Neural progenitor cell (in vitro differentiated cells): ENCODE measurements around the gene KCMF1. TPM values are rescaled to one million over a fixed set of nuclear protein-coding genes. Genes with fewer than 3 reads are reported as not detected.

ENCODE experiments used
- DNase-seq: peaks from one replicate; pipeline ENCODE4 v3.0.0-alpha.2; 2016; ENCODE audit warnings: low spot score
- H2AFZ ChIP-seq: fragments of 200-600 bp; sonication (generic); replicated peaks from 2 replicates; pipeline ENCODE4 v1.6.1; 2016; ENCODE audit warnings: antibody characterized with exemption
- H3F3A ChIP-seq: fragments of 200-600 bp; sonication (generic); 2 replicates; pipeline ENCODE4 v1.6.1; 2016; ENCODE audit warnings: antibody characterized with exemption, low read depth
- H3K27ac ChIP-seq: fragments of 200-600 bp; sonication (generic); 2 replicates; pipeline ENCODE4 v1.5.1; 2016; ENCODE audit warnings: mild to moderate bottlenecking
- H3K27me3 ChIP-seq: fragments of 200-600 bp; sonication (generic); 2 replicates; pipeline ENCODE4 v1.6.1; 2016; ENCODE audit warnings: mild to moderate bottlenecking, moderate library complexity
- H3K36me3 ChIP-seq: fragments of 200-600 bp; sonication (generic); 2 replicates; pipeline ENCODE4 v1.5.1; 2016
- H3K4me1 ChIP-seq: fragments of 200-600 bp; sonication (generic); 2 replicates; pipeline ENCODE4 v1.6.1; 2016; ENCODE audit warnings: mixed run types
- H3K4me2 ChIP-seq: fragments of 200-600 bp; sonication (generic); 2 replicates; pipeline ENCODE4 v1.6.1; 2016
- H3K4me3 ChIP-seq: fragments of 200-600 bp; sonication (generic); 2 replicates; pipeline ENCODE4 v1.5.1; 2016
- H3K79me2 ChIP-seq: fragments of 200-600 bp; sonication (generic); 2 replicates; pipeline ENCODE4 v1.6.1; 2016; ENCODE audit warnings: low read depth
- H3K9ac ChIP-seq: fragments of 200-600 bp; sonication (generic); 2 replicates; pipeline ENCODE4 v1.6.1; 2016
- H3K9me3 ChIP-seq: fragments of 200-600 bp; sonication (generic); 2 replicates; pipeline ENCODE4 v1.5.1; 2016; ENCODE audit warnings: low read depth
- H4K20me1 ChIP-seq: fragments of 200-600 bp; sonication (generic); 2 replicates; pipeline ENCODE4 v1.6.1; 2016; ENCODE audit warnings: low read depth
- H3K27ac Mint-ChIP-seq: 3 replicates; pipeline ENCODE4 v1.8.0; 2021; ENCODE audit warnings: mixed read lengths
- H3K27me3 Mint-ChIP-seq: 2 replicates; pipeline ENCODE4 v1.8.0; 2022; ENCODE audit warnings: low read depth, mild to moderate bottlenecking, inconsistent platforms, moderate library complexity, mixed read lengths; ENCODE audit not compliant: insufficient read depth
- H3K36me3 Mint-ChIP-seq: 3 replicates; pipeline ENCODE4 v1.8.0; 2021; ENCODE audit warnings: mixed read lengths
- H3K4me1 Mint-ChIP-seq: 3 replicates; pipeline ENCODE4 v1.8.0; 2021; ENCODE audit warnings: mixed read lengths
- H3K4me3 Mint-ChIP-seq: 3 replicates; pipeline ENCODE4 v1.8.0; 2021; ENCODE audit warnings: mild to moderate bottlenecking, moderate library complexity, mixed read lengths
- H3K9me3 Mint-ChIP-seq: 3 replicates; pipeline ENCODE4 v1.8.0; 2020; ENCODE audit warnings: mixed read lengths
- CTCF ChIP-seq: fragments of 200-600 bp; sonication (generic); IDR thresholded peaks from 2 replicates; pipeline ENCODE4 v1.5.1; 2017; ENCODE audit warnings: antibody characterized with exemption, mild to moderate bottlenecking
- EZH2 ChIP-seq: fragments of 200-600 bp; sonication (generic); IDR thresholded peaks from 2 replicates; pipeline ENCODE4 v1.6.1; 2017; ENCODE audit warnings: antibody characterized with exemption, mild to moderate bottlenecking, moderate library complexity
- EZH2phosphoT487 ChIP-seq: fragments of 200-600 bp; sonication (generic); IDR thresholded peaks from 2 replicates; pipeline ENCODE4 v1.6.1; 2017; ENCODE audit warnings: antibody characterized with exemption
- total RNA-seq: library from RNA; depleted of rRNA; stranded (reverse); fragments of >200 nt; gene quantifications from 2 replicates; pipeline ENCODE4 v1.2.3, GENCODE V29; 2015; ENCODE audit warnings: low replicate concordance

The KCMF1 gene
- total RNA-seq, 1 donor from 2014 or later: 99.7 TPM

- peaks cover 12% of the 10 kb centered on the region for H3F3A ChIP-seq
- Mint-ChIP-seq H3K9me3 (peaks cover 14% of the 10 kb centered on the region), H3K36me3 (peaks cover 36% of the 10 kb centered on the region), H3K4me3 (no peak overlapping the region), H3K4me1 (no peaks in the 10 kb centered on the region), H3K27ac (no peak overlapping the region), H3K27me3 (no peaks in the 10 kb centered on the region)
- H3K36me3 ChIP-seq: peaks cover 3% of the 10 kb centered on the region
- H2AFZ ChIP-seq: no peak overlapping the region
- no peak overlapping the region for H3K4me2 ChIP-seq
- H3K79me2 ChIP-seq: peaks cover 95% of the 10 kb centered on the region
- no peak overlapping the region for H3K9ac ChIP-seq
- H3K4me1 ChIP-seq: peaks cover under 1% of the 10 kb centered on the region
- H3K27ac ChIP-seq: no peak overlapping the region
- no peaks in the 10 kb centered on the region for H3K9me3 ChIP-seq
- DNase-seq: no peak
- TF ChIP-seq EZH2 (no peak), CTCF (no peak), EZH2phosphoT487 (no peak)
- H4K20me1 ChIP-seq: peaks cover 31% of the 10 kb centered on the region
- H3K4me3 ChIP-seq: no peak overlapping the region
- no peaks in the 10 kb centered on the region for H3K27me3 ChIP-seq
Observed at GRCh38 chr2:85024372-85025047, 53.5 kb downstream of the KCMF1 start.

GRCh38 chr2:85032621-85033020 lies 61.7 kb downstream of the KCMF1 start:
- Histone ChIP-seq H3K4me3 (no peak overlapping the region), H3K79me2 (peaks cover 55% of the 10 kb centered on the region), H3K9me3 (no peaks in the 10 kb centered on the region), H3K9ac (no peak overlapping the region), H3K27ac (no peak overlapping the region), H4K20me1 (peaks cover 53% of the 10 kb centered on the region), H2AFZ (no peak overlapping the region), H3K36me3 (peaks cover 11% of the 10 kb centered on the region), H3K27me3 (no peaks in the 10 kb centered on the region), H3K4me1 (peaks cover 13% of the 10 kb centered on the region), H3F3A (peaks cover 4% of the 10 kb centered on the region), H3K4me2 (no peak overlapping the region)
- Mint-ChIP-seq H3K4me3 (no peak overlapping the region), H3K36me3 (peaks cover 47% of the 10 kb centered on the region), H3K27me3 (no peaks in the 10 kb centered on the region), H3K27ac (no peak overlapping the region), H3K9me3 (no peaks in the 10 kb centered on the region), H3K4me1 (peaks cover 8% of the 10 kb centered on the region)
- no peak for TF ChIP-seq EZH2
- no peak for TF ChIP-seq CTCF
- TF ChIP-seq EZH2phosphoT487: no peak
- DNase-seq: no peak

- H3K27me3 Mint-ChIP-seq: no peaks in the 10 kb centered on the region
- Histone ChIP-seq H3K36me3 (peaks cover 11% of the 10 kb centered on the region), H3K4me1 (peaks cover 13% of the 10 kb centered on the region), H3K9me3 (no peaks in the 10 kb centered on the region), H4K20me1 (peaks cover 53% of the 10 kb centered on the region), H3K79me2 (peaks cover 52% of the 10 kb centered on the region), H2AFZ (no peak overlapping the region), H3K27ac (no peak overlapping the region), H3K9ac (no peak overlapping the region), H3K27me3 (no peaks in the 10 kb centered on the region), H3K4me2 (no peak overlapping the region), H3F3A (peaks cover 4% of the 10 kb centered on the region), H3K4me3 (no peak overlapping the region)
- no peak overlapping the region for H3K4me3 Mint-ChIP-seq
- DNase-seq: no peak
- H3K9me3 Mint-ChIP-seq: no peaks in the 10 kb centered on the region
- H3K27ac Mint-ChIP-seq: no peak overlapping the region
- H3K36me3 Mint-ChIP-seq: peaks cover 44% of the 10 kb centered on the region
- H3K4me1 Mint-ChIP-seq: peaks cover 8% of the 10 kb centered on the region
- TF ChIP-seq EZH2 (no peak), EZH2phosphoT487 (no peak), CTCF (no peak)
Observed at GRCh38 chr2:85033388-85033787, 62.4 kb downstream of the KCMF1 start.
